B cell (primary cell): Measurements from ENCODE around the gene PALM3. TPM values are rescaled to one million over a fixed set of nuclear protein-coding genes. Genes with fewer than 3 reads are reported as not detected.
A peak's percentile ranks its signal among the peaks of the same experiment; 100 is the strongest.

Source experiments
- ATAC-seq: fragments of 200-7000 bp; cut with Tn5 transposase; one replicate; pipeline ENCODE4 v1.10.0; 2021; ENCODE audit warnings: low read depth, mild to moderate bottlenecking, moderate number of reproducible peaks, moderate library complexity
- CTCF ChIA-PET: fragments of 350-600 bp; sonication (Branson Sonifier 250); formaldehyde crosslinking; loops from one replicate; lab custom pipeline; 2021; ENCODE audit warnings: antibody characterized with exemption, inconsistent platforms; lab: Charles Lee
- POLR2A ChIA-PET: fragments of 350-600 bp; sonication (Branson Sonifier 250); formaldehyde crosslinking; loops from one replicate; lab custom pipeline; 2021; ENCODE audit warnings: antibody characterized with exemption; lab: Charles Lee
- DNase-seq: peaks from one replicate; pipeline ENCODE4 v3.0.0; 2013
- H2AFZ ChIP-seq: 2 replicates; pipeline ENCODE4 v1.6.1; 2012; ENCODE audit warnings: mild to moderate bottlenecking, low read depth, low read length; ENCODE audit not compliant: insufficient read depth, poor library complexity, severe bottlenecking
- H3K27ac ChIP-seq, 2 donors: 1 replicate in 1 of 2; 2 replicates in 1 of 2; pipeline ENCODE4 v1.5.1; 2012 to 2013; ENCODE audit warnings: low read length in 2 of 2, mild to moderate bottlenecking in 2 of 2, moderate library complexity in 1 of 2
- H3K27me3 ChIP-seq, 4 experiments: fragments of 200-600 bp in 1 of 4; sonication (generic) in 1 of 4; replicated peaks in 1 of 4; 1 replicate in 2 of 4; 2 replicates in 2 of 4; pipeline versions ENCODE4 v1.6.1 to v1.7.0; 2013 to 2016; ENCODE audit warnings: low read length in 3 of 4, mild to moderate bottlenecking in 2 of 4, mixed read lengths in 1 of 4, moderate library complexity in 1 of 4; ENCODE audit not compliant: insufficient read depth in 4 of 4, control insufficient read depth in 3 of 4; ENCODE audit errors: control extremely low read depth in 1 of 4
- H3K36me3 ChIP-seq, 2 experiments: replicated peaks in 1 of 2; 1 replicate in 1 of 2; 2 replicates in 1 of 2; pipeline versions ENCODE4 v1.6.1 to v1.7.1; 2013; ENCODE audit warnings: low read length in 1 of 2; ENCODE audit not compliant: insufficient read depth in 2 of 2, control insufficient read depth in 1 of 2; ENCODE audit errors: control extremely low read depth in 1 of 2, extremely low read depth in 1 of 2
- H3K4me1 ChIP-seq, 2 donors: fragments of 200-600 bp in 1 of 2; sonication (generic) in 1 of 2; 1 replicate in 1 of 2; 2 replicates in 1 of 2; pipeline versions ENCODE4 v1.5.1 to v1.6.1; 2013 to 2017; ENCODE audit warnings: low read length in 2 of 2; ENCODE audit not compliant: control insufficient read depth in 2 of 2, insufficient read depth in 2 of 2
- H3K4me2 ChIP-seq: replicated peaks from 2 replicates; pipeline ENCODE3; 2012; ENCODE audit warnings: mild to moderate bottlenecking, low read depth, low read length; ENCODE audit not compliant: poor library complexity, severe bottlenecking
- H3K4me3 ChIP-seq, 5 experiments: fragments of 200-600 bp in 1 of 5; sonication (generic) in 1 of 5; 1 replicate in 3 of 5; 2 replicates in 2 of 5; pipeline versions ENCODE4 v1.5.1 to v1.7.0; 2011 to 2016; ENCODE audit warnings: low read length in 4 of 5, mild to moderate bottlenecking in 4 of 5, low read depth in 2 of 5, control low read depth in 1 of 5, moderate library complexity in 1 of 5; ENCODE audit not compliant: insufficient read depth in 1 of 5; ENCODE audit errors: control extremely low read depth in 1 of 5, extremely low read depth in 1 of 5
- H3K79me2 ChIP-seq: fragments of 200-600 bp; sonication (generic); one replicate; pipeline ENCODE4 v1.6.0; 2016; ENCODE audit warnings: low read length; ENCODE audit not compliant: control insufficient read depth, insufficient read depth
- H3K9ac ChIP-seq: fragments of 200-600 bp; sonication (generic); 2 replicates; pipeline ENCODE4 v1.6.1; 2017; ENCODE audit warnings: mild to moderate bottlenecking, low read length, moderate library complexity
- H3K9me3 ChIP-seq, 3 donors: one replicate each; pipeline versions ENCODE4 v1.6.1 to v1.7.1; 2013; ENCODE audit warnings: low read length in 2 of 3; ENCODE audit not compliant: control insufficient read depth in 2 of 3, insufficient read depth in 1 of 3; ENCODE audit errors: control extremely low read depth in 1 of 3
- H4K20me1 ChIP-seq: 2 replicates; pipeline ENCODE4 v1.6.0; 2012; ENCODE audit warnings: mild to moderate bottlenecking, low read length; ENCODE audit not compliant: insufficient read depth, control insufficient read depth, poor library complexity, severe bottlenecking
- H3K27ac Mint-ChIP-seq: one replicate; pipeline ENCODE4 v1.8.0; 2021; ENCODE audit warnings: mixed read lengths
- H3K27me3 Mint-ChIP-seq: one replicate; pipeline ENCODE4 v1.8.0; 2021; ENCODE audit warnings: mixed read lengths
- H3K4me1 Mint-ChIP-seq: one replicate; pipeline ENCODE4 v1.8.0; 2021; ENCODE audit warnings: mixed read lengths
- H3K4me3 Mint-ChIP-seq: one replicate; pipeline ENCODE4 v1.8.0; 2021; ENCODE audit warnings: mixed read lengths
- H3K9me3 Mint-ChIP-seq: one replicate; pipeline ENCODE4 v1.8.0; 2022; ENCODE audit warnings: mixed read lengths; ENCODE audit not compliant: insufficient read depth
- EZH2 ChIP-seq: IDR thresholded peaks from 2 replicates; pipeline ENCODE4 v1.6.1; 2012; ENCODE audit warnings: borderline replicate concordance, low read depth, mild to moderate bottlenecking, moderate library complexity, low read length; ENCODE audit not compliant: insufficient read depth, poor library complexity, severe bottlenecking
- WGBS: methylation state at CpG from one replicate; pipeline ENCODE4 v1.1.5; 2013; ENCODE audit warnings: missing lambda C conversion rate; ENCODE audit not compliant: insufficient coverage; 5-methylcytosine and 5-hydroxymethylcytosine counted together
- intact Hi-C: fragments of 100-400 bp; cut with micrococcal nuclease; formaldehyde crosslinking; loops from one replicate; pipeline ENCODE4 v1.10.0; 2022
- polyA plus RNA-seq: library from polyadenylated mRNA; depleted of rRNA; stranded (reverse); fragments of >200 nt; gene quantifications from 2 replicates; pipeline ENCODE4 v1.2.3, GENCODE V29; 2012
- total RNA-seq, 2 donors: library from RNA; stranded (reverse); fragments of 120-200 nt in 1 of 2; gene quantifications; 1 replicate in 1 of 2; 2 replicates in 1 of 2; pipeline versions ENCODE4 v1.2.3 to v1.2.4, GENCODE V29; 2013 to 2022
- TF ChIP-seq, protein P1 (sequence below): fragments of 200-600 bp; IDR thresholded peaks from one replicate; pipeline ENCODE4 v1.8.0; 2022; ENCODE audit warnings: antibody characterized with exemption, mild to moderate bottlenecking

PALM3 gene
- total and polyA plus RNA-seq, 2 donors (not counting 1 experiment from before 2014, with no cell fraction given) = not detected

DNA sequence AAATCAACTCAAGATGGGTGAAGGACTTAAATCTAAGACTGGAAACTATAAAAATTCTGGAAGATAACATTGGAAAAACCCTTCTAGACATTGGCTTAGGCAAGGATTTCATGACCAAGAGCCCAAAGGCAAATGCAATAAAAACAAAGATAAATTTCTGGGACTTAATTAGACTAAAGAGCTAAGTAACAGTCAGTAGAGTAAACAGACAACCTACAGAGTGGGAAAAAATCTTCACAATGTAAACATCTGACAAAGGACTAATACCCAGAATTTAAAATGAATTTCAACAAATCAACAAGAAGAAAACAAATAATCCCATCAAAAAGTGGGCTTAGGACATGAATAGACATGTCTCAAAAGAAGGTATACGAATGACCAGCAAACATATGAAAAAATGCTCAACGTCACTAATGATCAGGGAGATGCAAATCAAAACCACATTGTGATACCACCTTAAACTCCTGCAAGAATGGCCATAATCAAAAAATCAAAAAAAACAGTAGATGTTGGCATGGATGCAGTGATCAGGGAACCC lies 49.4 kb downstream of the PALM3 start:
- H3K27me3 Mint-ChIP-seq = no peaks in the 10 kb centered on the region
- Histone ChIP-seq H3K4me1 (peaks cover 16 to 35% of the 10 kb centered on the region in 2 donors), H2AFZ (no peak overlapping the region), H3K27ac (no peak overlapping the region), H3K27me3 (no peaks in the 10 kb centered on the region), H3K4me3 (no peak overlapping the region), H3K9ac (no peak overlapping the region), H3K4me2 (no peak overlapping the region), H4K20me1 (no peaks in the 10 kb centered on the region), H3K79me2 (peaks cover 4% of the 10 kb centered on the region), H3K36me3 (no peaks in the 10 kb centered on the region), H3K9me3 (no peaks in the 10 kb centered on the region)
- no peak overlapping the region for H3K4me3 Mint-ChIP-seq
- ATAC-seq (no peak), DNase-seq (no peak)
- intact Hi-C loops = no loop called here
- H3K27ac Mint-ChIP-seq = peak overlapping the region; percentile 64
- no peaks in the 10 kb centered on the region for H3K9me3 Mint-ChIP-seq
- ChIA-PET CTCF (no interaction called here), POLR2A (no interaction called here)
- peaks cover 26% of the 10 kb centered on the region for H3K4me1 Mint-ChIP-seq
- no peak for TF ChIP-seq EZH2
- TF ChIP-seq, protein P1, sequence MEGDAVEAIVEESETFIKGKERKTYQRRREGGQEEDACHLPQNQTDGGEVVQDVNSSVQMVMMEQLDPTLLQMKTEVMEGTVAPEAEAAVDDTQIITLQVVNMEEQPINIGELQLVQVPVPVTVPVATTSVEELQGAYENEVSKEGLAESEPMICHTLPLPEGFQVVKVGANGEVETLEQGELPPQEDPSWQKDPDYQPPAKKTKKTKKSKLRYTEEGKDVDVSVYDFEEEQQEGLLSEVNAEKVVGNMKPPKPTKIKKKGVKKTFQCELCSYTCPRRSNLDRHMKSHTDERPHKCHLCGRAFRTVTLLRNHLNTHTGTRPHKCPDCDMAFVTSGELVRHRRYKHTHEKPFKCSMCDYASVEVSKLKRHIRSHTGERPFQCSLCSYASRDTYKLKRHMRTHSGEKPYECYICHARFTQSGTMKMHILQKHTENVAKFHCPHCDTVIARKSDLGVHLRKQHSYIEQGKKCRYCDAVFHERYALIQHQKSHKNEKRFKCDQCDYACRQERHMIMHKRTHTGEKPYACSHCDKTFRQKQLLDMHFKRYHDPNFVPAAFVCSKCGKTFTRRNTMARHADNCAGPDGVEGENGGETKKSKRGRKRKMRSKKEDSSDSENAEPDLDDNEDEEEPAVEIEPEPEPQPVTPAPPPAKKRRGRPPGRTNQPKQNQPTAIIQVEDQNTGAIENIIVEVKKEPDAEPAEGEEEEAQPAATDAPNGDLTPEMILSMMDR = no peak
- WGBS = 83% methylated on average over 1 of the region's 2 CpGs
